DND-41 (cell line): ENCODE results near the gene ABHD17C.

Source experiments
- EZH2 ChIP-seq: IDR thresholded peaks from 3 replicates; pipeline ENCODE4 v1.6.1; 2012; ENCODE audit warnings: borderline replicate concordance, low read depth, mild to moderate bottlenecking, moderate library complexity, low read length, inconsistent platforms; ENCODE audit not compliant: severe bottlenecking
- TF ChIP-seq, protein P1 (sequence below): IDR thresholded peaks from 2 replicates; pipeline ENCODE4 v1.5.1; 2012; ENCODE audit warnings: borderline replicate concordance, low read length, moderate library complexity, mild to moderate bottlenecking; ENCODE audit not compliant: poor library complexity, severe bottlenecking; ENCODE audit errors: extremely low read depth

DNA sequence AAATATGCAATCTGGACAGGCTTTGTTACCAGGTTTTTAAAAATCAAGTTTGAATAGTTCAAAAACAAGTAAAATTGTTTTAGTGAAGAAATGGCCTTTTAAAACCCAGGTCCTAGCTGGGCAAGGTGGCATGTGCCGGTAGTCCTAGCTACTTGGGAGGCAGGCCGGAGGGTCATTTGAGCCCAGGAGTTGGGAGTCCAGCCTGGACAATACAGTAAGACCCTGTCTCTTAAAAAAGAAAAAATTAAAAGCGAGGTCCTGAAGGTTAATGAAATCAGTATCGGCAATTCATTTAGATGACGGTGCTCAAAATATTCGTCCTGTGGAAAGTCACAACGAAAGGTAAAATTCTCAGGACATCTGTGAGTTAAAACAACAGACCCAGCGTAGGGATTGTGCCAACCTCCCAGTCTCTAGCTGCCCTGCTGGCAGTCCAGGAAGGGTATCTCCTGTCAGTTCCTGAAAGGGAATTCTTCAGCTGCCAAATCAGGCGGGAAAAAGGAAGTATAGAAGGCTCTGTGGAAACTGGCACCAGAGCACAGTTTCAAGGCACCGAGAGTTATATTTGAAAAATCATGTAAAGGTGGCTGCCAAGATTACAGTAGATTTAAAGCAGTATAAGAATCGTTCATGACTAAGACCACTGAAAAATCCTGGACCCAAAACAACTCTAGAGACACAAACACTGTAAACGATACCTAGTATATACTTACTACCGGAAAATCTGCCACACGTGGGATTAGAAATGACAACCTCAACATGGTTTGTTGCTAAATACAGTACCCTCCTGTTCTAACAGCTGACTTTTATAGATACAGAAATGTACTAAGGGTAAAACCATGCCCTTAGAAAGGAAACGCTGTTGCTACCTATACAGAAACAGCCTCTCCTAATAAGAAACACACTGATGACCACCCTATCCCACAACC, 1.2 kb upstream of the ABHD17C start:
- TF ChIP-seq, protein P1, sequence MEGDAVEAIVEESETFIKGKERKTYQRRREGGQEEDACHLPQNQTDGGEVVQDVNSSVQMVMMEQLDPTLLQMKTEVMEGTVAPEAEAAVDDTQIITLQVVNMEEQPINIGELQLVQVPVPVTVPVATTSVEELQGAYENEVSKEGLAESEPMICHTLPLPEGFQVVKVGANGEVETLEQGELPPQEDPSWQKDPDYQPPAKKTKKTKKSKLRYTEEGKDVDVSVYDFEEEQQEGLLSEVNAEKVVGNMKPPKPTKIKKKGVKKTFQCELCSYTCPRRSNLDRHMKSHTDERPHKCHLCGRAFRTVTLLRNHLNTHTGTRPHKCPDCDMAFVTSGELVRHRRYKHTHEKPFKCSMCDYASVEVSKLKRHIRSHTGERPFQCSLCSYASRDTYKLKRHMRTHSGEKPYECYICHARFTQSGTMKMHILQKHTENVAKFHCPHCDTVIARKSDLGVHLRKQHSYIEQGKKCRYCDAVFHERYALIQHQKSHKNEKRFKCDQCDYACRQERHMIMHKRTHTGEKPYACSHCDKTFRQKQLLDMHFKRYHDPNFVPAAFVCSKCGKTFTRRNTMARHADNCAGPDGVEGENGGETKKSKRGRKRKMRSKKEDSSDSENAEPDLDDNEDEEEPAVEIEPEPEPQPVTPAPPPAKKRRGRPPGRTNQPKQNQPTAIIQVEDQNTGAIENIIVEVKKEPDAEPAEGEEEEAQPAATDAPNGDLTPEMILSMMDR = no peak
- TF ChIP-seq EZH2 = no peak
